SKM-1 (cell line): Measurements from ENCODE around the gene OTUD7B.
A peak's percentile ranks its signal among the peaks of the same experiment; 100 is the strongest.
"Not testable (repeated sequence)": the region's sequence is repeated elsewhere in the genome, so short reads cannot be mapped to it uniquely, and the experiment has no call there.

Experiments
- DNase-seq: peaks from one replicate; lab custom pipeline; 2025; ENCODE audit not compliant: unreplicated experiment; lab: John Stamatoyannopoulos, UW

The OTUD7B gene

DNA sequence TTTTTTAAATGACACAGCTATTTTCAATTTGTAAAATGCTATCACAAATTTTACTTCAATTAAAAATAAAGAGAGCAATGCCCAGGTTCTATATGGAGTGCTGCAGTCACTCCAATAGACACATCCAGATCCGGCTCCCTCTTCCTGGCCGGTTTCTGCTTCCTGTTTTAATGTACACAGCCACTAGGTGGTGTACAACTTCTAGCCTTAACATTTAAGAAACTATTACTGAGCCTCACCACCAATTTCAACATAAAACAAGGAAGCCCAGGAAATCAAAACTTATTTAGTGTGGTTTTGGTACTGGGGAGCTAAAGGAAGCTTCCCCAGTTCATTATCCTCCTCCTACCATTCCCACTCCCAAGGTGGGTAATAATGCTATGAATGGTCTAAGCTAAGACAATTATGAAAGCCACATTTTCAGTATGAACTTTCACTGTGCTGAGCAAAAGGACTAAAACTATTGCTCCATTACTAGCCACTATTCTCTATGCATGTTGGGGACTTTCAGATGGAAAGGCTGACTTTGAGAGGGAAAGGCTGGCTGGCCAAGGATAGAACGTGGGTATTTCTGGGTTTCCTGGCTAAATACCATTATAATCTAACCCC, 48.4 kb downstream of the OTUD7B start:
- DNase-seq: peak; percentile 94

DNA sequence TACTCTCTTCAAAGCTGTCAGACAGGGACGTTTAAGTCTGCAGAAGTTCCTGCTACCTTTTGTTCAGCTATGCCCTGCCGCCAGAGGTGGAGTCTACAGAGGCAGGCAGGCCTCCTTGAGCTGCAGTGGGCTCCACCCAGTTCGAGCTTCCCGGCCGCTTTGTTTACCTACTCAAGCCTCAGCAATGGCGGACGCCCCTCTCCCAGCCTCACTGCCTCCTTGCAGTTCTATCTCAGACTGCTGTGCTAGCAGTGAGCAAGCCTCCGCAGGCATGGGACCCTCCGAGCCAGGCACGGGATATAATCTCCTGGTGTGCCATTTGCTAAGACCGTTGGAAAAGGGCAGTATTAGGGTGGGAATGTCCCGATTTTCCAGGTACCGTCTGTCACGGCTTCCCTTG, 53.0 kb downstream of the OTUD7B start:
- not testable (repeated sequence) for DNase-seq

DNA sequence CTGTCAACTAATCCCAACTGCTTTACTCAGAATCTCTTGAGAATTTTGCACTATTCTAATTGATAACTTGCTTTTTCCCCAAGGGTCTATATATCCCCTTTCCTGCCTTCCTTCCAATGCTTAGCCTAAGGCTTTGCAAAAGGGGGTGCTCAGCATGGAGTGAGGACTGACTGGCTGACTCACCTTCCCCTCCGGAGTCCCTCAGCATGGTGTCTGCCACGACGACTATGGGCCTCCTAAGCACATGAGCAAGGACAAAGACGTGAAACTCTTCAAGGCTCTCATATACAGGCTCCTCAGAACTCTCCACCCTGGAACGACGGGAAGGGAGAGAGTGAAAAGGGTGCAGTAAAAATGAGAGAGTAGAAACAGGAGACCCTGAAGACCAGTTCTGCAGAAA, 60.6 kb downstream of the OTUD7B start:
- no peak for DNase-seq

DNA sequence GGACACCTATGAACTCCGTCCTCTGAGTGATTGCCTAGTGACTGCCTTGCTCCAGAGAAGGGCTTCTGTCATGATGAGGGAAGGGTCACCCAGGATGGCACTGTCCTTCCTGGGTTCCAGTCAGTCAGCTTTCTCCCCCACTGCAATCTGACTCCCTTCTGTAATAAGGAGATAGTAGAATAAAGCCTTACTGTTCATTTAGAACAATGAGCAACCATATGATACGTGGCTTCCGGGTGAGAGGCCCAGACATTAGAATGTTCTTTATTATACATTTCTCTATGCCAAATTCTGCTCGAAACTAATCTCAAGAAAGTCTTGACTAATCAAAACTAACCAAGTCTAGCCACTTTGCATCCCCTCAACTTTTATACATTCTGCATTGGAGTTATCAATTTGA, 65.3 kb downstream of the OTUD7B start:
- DNase-seq: no peak

DNA sequence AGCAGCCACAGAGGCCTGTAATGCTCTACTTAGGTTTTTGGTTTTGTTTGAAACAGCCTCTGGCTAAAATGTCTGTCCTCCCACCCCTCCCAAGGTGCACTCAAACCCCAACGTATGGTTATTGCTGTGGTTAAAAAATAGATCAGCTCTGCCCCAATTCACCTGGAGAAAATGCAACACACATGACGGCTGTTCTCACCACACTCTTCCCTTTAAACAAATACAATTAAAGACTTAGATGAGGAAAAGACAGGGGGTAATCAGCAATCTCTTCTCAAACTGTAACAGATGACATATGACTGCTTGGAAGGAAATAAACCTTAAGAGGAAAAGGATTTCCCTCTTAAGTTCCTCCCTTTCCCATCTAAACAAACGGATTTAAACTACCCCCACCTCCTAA, 67.6 kb downstream of the OTUD7B start:
- DNase-seq: no peak

DNA sequence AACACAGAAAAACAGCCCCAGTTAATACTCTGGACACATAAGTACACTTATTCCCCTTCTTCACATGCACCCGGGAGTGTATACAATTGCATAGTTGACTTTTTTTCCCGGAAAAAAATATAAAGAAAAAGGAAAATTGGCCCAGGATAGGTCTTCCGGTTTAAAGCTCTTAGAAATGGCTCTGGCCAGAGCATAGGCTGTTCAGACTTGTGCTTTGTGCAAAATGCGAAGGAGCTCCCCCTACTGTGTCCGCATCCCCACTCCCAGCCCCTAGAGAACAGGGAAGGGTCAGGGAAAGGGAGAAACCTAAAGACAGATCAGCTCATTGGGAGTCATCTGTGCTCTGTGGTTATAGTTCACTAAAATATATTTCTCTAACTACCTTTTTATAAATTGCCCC, 68.3 kb downstream of the OTUD7B start:
- DNase-seq: no peak

DNA sequence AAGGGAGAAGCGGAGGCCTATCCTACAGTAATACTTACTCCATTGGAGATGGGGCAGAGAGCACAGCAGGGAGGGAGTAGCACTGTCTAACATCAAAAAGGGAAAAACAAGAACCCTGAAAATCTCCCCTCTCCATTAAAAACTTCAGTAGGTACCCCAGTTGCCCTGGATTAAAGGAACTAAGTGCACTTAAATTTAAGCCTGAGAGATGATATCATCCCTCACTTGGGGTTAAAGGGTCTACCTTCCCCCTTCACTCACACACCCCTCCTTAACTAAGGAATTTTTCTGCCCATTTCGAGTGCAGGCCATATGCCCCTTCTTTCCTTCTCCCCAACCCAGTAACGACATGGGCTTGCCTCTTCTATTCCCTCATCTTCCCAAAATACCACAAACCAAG, 70.1 kb downstream of the OTUD7B start:
- DNase-seq: no peak

DNA sequence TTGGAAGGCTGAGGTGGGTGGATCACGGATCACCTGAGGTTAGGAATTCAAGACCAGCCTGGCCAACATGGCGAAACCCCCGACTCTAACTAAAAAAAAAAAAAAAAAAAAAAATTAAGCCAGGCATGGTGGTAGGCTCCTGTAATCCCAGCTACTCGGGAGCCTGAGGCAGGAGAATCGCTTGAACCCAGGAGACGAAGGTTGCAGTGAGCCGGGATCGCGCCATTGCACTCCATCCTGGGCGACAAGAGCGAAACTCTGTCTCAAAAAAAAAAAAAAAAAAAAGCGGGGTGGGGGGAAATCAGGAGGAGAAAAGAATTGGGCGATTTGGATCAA, 71.9 kb downstream of the OTUD7B start:
- not testable (repeated sequence) for DNase-seq

DNA sequence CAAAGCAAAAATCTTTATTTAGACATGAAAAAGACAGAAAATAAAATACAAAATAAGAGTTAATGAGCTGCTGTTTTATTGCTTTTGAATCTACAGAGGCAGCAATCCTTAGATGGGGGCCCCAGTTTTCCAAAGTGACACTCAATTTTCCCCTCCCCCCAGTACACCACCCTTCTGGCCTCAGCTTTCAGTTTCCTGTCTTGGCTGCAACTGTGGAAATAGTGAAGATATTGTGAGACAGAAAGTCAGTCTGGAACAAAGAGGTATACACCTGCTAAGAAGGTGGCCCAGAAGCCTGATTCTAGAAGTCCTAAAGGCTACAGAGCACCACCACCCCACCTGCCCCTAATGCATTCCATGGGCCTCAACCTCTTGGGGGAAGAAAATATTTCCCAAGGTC, 72.8 kb downstream of the OTUD7B start:
- no peak for DNase-seq

DNA sequence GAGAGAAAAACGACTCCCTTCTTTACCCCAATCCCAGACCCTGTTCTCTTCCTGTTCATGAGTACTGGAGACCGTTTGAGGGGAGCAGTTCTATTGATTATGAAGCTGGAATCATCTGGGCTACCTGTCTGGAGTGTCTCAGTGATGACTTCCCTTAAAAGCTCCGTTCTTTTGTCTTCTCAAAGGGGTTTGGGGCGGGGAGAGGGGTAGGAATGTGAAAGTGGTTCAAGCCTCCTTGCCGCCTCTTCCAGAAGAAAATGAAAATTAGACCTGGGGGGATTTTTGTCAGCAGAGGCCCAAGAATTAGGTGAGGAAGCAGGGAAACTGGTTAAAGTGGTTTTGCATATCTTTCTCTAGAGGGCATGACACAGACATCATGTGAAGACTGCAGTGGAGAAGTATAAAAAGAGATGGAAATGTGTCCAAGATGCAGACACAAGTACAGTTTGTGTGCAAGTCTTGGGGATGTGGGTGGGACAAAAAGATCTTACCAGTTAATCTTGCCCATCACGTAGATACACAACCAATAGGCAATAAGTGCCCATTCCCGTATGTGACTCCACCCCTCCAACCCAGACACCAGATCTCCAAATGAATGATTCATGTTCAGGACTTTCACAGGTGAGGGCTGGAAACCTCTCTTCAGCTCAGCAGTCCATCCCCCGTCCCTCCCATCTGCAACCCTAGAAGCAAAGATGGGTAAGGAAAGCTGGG, 73.4 kb downstream of the OTUD7B start:
- no peak for DNase-seq

DNA sequence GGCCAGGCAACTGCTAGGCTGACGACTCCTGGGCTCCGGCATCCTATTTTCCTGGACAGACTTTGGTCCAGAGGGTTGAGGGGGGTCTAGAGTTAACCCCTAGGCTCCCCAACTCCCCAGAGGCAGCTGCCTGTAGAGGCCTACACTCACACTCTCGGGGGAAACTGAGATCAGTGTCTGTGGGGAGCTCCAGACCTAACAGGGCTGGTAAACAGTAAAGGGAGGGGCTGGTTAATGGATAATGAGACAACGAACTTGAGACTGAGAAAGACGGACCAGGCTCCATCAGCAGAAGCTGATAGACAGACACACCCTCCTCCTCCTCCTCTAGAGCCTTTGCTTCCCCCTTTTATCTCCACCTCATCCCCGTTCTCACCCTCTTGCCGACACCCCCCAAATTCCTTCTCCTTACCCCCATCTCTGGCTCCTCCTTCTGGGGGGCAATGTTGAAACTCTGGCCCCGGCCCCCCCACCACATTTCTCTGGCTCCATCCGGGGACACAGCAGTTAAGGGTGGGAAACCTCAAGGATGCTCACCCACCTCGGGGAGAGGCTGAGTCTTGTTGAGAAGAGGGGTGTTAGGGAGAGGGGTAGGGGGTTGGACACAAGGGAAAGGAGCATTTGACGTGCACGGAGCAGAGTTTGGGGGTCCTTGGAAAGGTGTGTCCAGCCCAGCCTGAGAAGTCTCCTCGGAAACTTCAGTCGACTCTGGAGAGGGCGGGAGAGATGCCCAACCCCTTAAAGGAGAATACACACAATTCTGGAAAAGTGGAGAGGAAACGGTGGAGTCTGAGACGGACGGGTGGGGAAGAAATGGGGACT, 74.1 kb downstream of the OTUD7B start, which contains the start of gene MTMR11:
Gene MTMR11 (minus strand): TSS at position 710 of the 822 bp plus-strand sequence. CDS start 232 bp downstream, at position 478.
- DNase-seq: no peak

DNA sequence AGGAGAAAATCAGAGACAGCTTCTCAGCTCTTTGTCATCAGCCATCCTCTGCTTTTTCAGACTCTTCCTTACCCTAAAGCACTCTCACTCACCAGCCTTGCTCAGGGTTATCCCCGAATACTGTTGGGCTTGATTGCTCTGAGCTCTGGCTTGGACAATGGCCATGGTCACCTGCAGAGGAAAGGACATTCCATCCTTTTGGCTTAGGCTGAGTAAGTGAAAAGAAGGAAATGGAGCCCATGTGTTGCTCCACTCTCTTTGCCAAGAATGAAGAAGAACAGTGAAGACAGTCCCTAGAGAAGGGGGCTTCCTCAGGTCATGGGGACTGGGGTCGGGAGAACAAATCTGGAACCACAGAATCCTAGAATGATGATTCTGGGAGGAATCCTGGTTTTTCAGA, 76.2 kb downstream of the OTUD7B start:
- DNase-seq: no peak

DNA sequence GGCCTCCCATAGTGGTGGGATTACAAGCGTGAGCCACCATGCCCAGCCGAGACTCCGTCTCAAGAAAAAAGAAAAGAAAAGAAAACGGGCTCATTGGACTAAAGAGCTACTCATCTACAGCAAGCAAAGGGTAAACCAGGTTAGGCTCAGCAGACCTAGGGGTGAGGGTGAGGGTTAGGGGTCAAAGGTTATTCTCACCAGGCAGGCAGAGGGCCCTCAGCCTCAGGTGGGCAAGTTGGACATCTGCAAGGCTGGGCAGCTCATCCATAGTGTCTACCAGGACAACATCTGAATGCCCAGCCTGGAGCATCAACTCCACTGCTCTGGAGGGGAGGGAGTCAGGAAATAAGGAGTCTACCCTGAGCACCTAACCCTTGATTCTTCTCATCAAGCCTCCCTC, 77.3 kb downstream of the OTUD7B start:
- DNase-seq: no peak

DNA sequence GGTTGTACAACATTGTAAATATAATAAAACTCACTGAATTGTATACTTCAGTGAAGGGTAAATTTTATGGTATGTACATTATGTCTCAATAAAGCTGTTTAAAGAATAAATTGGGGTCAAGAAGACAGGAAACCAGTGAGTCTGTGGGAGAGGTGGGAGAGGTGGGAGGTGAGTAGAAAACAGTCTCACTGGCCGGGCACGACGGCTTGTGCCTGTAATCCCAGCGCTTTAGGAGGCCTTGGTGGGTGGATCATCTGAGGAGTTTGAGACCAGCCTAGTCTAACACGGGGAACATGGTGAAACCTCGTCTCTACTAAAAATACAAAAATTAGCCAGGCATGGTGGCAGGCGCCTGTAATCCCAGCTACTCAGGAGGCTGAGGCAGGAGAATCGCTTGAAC, 78.1 kb downstream of the OTUD7B start:
- no peak for DNase-seq

DNA sequence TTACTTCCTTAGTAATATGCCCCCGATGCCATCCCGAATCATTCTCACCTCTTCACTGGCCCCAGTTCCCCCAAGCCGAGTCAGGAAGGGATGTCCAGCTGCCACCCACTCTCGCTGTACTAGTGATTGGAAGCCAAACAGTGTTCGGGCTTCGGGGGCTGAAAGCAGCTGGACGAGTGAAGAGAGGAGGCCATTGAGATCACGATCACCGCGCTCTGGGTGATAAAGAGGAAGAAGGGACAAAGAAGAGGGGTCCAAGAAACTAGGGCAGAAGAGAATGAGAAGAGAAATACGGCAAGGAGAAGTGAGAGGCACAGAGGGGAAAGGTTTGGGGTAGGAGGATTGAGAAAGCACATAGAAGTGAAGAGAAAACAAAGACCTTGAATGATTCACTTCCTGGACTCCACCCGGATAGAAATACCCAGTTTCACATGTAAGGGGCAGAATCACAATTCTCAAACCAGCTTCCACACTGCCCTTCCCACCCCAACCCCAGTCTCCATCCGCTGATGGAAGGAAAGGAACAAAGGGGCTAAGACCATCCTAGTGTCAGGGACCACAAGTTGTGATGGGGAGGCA, 79.2 kb downstream of the OTUD7B start:
- no peak for DNase-seq

DNA sequence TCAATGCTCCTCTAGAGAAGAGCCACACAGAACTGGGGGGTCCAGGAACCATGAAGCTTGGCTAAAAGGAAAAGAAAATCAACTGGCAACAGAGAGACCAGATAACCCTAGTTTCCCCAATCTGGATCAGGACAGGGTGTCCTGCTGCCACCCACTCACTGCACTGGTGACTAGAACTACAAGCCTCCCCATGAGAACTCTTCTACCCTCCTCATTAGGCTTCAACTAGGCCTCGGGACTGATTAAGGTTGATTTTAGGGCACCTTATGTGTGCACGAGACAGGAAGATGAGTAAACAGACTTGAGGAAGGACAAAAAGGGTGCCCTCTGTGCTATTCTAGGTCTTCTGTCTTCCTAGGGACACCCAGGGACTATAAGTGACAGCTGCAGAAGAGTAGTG, 80.7 kb downstream of the OTUD7B start:
- no peak for DNase-seq

DNA sequence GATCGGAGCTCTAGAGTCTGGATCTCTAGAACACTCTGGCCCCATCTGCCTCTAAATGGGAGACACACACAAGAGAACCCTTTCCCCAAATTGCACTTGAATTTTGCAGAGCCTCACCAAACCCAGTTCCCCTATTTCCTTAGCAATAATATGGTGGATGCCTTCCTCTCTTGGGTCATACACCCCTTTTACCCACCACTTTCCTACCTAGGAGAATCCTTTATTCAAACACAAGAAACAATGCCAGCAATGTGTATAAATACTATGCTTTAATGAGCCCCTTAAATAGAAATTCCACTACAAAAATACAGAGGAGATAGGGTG, 82.2 kb downstream of the OTUD7B start:
- no peak for DNase-seq

DNA sequence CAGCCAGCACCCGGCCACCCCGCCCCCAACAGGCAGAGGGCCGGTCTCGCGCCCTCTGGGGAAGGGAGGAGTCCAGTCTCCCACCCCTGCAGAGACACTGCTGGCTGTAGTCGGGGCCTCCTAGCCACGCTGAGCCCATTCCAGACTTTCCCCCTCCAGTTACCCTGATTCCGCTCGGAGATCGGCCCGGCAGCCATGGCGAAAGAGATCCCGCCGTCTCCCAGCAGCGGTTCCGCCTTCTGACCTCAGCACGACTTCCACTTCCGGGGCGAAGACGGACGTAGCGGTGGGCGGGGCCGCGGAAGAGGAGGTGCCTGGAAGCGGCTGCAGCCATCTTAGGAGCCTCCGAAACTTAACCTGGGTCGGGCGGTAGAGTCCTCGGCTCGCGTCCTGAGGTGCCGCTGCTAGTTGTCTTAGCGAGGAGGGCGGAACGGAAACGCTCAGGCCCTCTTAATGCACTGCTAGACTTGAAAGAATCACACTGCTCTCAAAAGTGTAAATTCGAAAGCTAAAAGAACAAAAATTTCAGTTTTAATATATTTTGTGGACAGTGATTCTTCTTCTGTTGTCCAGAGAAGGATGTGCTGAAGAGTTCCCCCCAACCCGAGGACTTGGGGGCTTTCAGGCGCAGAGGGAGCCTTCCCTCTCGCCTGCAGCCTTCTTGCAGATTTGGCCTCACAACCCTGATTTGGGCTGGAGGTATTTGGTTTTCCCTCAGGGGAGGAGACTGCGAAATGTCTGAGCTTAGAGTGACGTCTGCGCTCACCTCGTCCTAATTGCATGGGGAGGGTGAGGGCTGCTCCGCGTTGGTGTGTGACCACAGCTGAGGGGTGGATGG, 82.7 kb downstream of the OTUD7B start, which contains the start of gene SF3B4:
Gene SF3B4 (minus strand): TSS at position 241 of the 838 bp plus-strand sequence. CDS start 44 bp downstream, at position 197.
- peak; percentile 99 for DNase-seq

DNA sequence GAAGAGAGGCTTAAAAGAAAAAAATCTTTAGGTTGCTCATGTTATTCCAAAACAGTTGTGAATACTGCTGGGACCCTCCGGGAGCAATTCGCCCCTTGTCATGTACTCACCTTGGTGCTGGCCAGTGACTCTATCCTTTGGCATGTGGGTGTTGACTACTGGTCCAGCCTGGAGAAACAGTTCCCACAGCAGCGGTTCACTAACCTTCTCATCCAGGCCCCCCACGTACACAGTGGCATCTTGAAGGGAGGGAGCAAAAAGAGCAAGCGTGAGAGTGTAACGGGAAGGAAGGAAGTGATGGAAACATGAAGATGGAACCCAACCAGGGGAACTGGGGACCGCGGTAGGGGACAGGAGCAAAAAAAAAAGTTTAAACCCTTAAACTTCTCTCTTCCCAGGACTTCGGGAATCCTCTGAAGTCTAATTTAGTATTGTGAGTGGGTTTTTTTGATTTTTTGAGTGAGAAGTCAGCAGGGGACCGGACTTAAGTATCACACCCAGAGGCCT, 83.4 kb downstream of the OTUD7B start:
- no peak for DNase-seq

DNA sequence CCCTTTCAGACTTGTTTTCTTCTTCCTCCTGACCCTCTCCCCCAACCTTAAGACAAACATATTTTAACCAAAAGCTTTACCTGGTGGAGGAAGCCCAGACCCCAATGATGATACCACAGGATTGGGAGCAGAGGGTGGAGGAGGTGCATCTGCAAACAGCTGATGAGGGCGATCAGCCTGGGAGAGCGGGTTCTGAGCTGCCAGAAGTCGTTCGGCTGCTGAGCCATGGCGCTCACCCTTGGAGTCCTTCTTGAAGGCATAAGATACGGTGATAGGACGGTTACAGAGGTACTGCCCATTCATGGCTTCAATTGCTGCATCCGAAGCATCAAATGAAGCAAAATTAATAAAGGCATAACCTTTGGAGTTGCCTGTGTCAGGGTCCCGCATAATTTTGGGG, 84.2 kb downstream of the OTUD7B start:
- no peak for DNase-seq

DNA sequence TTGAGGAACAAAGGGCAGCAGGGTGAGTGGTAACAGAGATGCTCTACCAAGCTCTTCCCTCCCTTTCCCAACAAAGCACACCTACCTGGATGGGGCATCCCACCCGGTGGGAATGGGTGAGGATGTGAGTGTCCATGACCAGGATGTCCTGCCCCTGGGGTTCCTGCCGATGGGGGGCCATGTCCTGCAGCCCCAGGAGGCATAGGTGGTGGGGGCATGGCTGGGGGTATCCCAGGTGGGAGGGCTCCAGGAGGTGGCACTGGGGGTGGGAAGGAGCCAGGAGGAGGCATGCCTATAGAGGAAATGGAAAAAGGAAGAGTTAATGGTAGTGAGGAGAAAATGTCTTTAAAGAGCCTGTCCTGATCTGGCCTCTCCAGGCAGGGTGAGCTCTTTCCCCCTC, 84.8 kb downstream of the OTUD7B start:
- DNase-seq: no peak
